GM19035 (cell line): ENCODE results near the gene DDX28.
"Not testable (repeated sequence)": the region's sequence is repeated elsewhere in the genome, so short reads cannot be mapped to it uniquely, and the experiment has no call there.

Experiments
- ATAC-seq: cut with Tn5 transposase; IDR thresholded peaks from one replicate; pipeline ENCODE4 v1.9.1; 2021; ENCODE audit not compliant: unreplicated experiment

Gene DDX28

DNA sequence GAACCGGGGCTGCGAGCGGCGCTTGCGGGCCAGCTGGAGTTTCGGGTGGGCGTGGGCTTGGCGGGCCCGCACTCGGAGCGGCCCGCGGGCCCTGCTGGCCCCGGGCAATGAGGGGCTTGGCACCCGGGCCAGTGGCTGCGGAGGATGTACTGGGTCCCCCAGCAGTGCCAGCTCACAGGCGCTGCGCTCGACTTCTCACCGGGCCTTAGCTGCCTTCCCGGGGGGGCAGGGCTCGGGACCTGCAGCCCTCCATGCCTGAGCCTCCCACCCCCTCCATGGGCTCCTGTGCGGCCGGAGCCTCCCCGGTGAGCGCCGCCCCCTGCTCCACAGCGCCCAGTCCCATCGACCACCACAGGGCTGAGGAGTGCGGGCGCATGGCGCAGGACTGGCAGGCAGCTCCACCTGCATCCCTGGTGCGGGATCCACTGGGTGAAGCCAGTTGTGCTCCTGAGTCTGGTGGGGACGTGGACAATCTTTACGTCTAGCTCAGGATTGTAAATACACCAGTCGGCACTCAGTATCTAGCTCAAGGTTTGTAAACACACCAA, 24.7 kb downstream of the DDX28 start:
- not testable (repeated sequence) for ATAC-seq

DNA sequence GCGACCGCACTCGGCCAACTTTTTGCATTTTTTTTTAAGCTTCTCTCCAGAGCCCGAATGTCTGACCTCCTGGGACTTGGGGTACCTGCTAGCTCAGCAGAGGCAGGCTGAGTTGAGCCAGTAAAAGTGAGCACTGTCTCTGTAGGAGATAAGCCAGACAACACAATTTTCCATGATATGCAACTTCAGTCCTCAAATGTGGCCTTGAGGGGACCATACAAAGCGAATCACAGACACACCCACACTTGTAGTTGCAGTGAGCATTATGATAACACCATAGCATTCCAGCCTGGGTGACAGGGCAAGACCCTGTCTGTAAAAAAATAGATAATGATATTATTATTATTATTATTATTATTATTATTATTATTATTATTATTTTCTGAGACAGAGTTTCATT, 26.4 kb downstream of the DDX28 start:
- no peak for ATAC-seq

DNA sequence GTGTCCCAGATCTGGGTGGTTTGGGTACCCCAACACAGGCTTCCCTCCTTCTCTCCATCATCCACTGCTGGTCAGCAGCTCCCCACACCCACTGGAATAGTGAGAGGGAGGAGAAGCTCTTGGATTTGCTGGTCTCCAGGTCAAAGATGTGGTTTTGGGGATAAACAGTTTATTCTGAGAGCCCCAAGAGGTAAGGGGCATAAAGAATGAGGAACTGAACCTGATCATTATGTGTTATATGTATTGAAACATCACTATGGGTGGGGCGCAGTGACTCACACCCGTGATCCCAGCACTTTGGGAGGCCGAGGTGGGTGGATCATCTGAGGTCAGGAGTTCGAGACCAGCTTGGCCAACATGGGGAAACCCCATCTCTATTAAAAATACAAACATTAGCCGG, 27.6 kb downstream of the DDX28 start:
- ATAC-seq = no peak

DNA sequence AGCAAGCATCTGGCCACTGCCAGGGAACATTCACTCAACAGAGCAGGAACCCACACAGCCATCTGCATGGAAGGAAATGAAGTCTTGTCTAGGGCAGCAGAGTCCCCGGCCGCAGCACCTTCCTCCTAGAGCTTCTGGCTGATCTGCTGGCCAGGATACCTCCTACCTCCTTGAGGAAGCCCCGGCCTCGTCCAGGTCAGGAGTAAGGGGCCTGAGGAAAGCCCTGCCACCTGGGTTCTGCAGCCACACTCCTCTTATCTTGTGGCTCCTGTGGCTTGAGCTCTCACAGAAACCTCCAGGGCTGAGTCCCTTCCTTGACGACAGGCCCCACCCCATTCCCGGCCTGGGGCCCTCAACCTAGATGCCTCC, 29.0 kb downstream of the DDX28 start:
- ATAC-seq = not testable (repeated sequence)

DNA sequence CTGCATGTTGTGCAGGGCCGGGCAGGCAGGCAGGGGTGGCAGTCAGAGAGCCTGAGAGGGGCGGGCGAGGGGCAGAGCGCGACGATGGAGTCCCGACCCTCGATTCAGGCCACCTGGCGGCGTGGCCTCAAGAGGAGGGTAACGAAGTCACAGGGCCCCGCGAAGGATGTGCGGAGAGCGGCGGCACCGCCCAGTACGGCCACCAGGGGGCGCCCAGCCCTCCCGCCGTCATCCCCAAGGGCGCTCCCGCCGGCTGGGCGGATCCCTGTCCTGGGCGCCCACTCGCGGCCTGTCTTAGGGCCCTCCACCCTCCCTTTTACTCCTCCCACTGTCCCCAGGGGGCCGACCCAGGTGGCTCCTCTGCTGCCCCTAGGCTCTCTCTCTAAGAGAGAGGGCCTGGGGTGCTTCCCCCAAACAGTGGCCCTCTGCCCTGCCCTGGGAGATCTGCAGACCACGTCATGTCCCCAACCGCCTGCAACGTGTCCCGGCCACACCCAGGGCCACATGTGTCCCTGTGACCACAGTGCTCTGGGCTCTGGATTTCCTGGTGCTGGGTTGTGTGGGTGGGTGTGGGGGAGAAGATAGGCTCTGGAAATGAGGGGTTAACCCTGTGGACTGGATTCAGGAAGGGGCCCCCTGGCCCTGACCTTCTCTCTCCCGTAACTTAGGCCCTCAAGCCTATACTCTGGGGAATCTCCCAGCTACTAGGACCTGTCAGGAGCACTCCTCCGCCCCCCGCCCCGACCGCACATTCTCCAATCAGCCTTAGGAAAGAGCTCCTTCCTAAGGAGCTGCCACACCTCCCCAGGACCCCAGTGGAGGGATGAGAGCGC, 29.6 kb downstream of the DDX28 start:
- ATAC-seq = peak; percentile 77

DNA sequence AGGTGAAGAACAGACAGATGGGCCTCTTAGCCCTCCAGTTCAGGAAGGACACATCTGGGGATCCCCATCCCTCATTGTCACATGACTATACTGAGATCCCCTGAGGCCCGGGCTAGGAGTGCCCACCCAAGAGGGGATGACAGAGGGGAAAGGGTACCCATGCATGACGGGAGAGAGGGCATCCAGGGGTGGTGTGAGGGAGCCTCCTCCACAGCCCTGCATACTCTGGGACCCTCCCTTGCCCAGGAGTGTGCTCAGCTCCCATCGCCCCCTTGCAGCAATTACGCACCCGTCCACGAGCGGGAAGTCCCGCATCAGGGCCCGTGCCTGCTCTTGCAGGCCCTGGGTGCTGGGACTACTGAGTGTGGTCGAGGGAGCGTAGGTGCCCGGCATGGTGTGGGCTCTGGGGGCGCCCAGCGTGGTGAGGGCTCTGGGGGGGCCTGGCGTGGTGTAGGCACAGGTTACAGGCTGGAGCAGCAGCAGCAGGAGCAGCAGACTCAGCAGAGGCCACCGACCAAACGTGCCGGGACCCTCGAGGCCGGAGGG, 30.3 kb downstream of the DDX28 start:
- ATAC-seq = peak; percentile 20

DNA sequence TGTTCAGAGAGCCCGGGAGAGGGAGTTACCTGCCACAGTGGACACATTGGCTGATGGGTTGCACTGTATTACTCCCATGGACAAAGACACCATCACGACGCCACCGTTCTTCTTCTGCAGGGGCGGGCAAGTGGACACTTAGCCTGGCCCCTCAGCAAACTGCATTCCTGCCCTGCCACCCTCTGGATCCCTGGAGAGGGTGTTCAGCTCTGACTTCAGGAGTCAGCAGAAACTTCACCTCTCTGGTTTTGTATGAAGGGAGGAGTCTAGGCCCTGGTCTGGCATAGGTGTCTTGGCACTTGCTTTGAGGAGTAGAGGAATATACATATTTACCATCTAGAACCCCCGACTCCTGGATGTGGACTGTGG, 33.0 kb downstream of the DDX28 start:
- ATAC-seq = no peak

DNA sequence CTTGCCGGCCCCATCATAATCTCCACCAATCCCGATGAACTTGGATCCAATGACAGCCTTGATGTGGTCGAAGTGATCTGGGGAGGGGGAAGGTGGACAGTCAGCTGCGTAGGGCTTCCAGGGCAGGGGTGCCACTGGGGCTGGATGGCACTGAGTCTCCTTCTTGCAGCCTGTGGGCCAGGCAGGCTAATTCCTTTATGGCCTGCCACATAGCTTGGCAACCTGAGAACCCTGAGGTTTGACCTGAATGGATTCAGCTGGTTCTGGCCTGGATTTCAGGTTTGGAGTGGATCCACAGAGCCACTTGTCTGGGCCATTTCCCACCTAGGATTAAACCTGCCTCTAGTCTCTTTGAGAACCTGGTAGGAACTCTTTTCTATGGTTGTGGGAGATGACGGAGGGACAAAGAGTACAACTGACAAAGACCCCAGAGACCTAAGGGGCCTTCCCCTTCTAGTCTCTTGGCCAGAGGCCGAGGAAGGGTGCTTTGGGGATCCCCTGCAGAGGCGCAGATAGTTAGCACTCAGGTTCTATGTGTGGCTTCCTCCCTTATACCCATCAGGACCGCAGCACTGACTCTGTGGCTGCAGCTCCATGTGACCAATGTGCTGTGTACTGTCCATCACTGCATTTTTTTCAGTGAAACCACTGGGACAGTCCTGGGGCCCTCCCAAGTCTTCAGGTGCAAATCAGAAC, 33.6 kb downstream of the DDX28 start:
- no peak for ATAC-seq

DNA sequence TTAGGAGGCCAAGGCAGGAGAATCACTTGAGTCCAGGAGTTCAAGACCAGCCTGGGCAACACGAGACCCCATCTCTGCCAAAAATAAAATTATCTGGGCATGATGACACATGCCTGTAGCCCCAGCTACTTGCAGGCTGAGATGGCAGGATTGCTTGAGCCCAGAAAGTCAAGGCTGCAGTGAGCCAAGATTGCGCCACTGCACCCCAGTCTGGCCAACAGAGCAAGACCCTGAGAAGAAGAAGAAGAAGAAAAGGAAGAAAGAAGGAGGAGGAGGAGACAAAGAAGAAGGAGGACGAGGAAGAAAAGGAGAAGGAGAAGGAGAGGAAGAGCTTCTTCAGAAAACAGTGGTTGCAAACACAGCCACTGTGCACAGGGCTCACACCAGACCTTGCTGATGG, 34.4 kb downstream of the DDX28 start:
- no peak for ATAC-seq

DNA sequence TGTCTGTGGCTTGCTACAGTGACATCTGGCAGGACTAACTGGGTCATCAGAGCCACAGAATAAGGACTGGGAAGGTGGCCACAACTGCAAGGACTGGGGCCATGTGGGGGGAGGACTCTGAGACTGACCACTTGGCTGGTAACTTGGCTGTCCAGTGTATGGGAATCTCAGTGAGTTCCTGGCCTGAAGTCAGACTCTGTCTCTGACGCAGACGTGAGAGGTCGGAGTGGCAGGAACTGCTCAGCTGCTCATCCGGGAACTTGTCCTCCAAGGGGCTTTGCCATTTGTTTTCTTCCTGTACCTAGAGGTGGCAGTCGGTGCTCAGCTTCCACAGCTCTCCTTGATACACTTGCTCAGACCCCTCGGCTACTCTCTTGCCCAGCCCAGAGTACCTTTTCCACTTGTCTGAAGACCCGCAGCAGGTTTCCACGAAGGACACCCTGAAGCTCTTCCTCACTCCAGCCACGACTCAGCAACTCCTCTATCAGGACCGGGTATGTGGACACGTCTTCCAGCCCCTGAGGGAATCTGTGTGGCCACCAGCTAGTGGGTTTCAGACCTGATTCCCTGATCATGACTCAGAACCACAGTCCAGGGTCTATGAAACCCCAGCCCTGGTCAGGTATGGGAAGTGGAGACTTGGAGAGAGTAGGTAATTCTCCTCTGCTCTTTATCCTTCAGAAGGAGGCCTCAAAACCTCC, 35.4 kb downstream of the DDX28 start:
- no peak for ATAC-seq

DNA sequence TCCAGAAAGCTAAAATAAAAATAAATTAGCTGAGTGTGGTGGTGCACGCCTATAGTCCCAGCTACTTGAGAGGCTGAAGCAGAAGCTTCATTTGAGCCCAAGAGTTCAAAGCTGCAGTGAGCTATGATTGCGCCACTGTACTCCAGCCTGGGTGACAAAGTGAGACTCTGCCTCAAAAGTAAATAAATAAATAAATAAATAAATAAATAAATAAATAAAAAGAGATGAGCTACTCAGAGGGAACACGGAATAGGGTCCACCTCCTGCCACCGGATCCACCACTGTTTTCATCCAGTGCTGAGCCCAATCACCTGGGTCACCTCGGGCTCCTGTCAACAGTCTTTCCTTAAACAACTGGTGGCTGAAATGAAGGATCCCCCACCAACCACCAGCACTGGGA, 36.1 kb downstream of the DDX28 start:
- ATAC-seq = no peak

DNA sequence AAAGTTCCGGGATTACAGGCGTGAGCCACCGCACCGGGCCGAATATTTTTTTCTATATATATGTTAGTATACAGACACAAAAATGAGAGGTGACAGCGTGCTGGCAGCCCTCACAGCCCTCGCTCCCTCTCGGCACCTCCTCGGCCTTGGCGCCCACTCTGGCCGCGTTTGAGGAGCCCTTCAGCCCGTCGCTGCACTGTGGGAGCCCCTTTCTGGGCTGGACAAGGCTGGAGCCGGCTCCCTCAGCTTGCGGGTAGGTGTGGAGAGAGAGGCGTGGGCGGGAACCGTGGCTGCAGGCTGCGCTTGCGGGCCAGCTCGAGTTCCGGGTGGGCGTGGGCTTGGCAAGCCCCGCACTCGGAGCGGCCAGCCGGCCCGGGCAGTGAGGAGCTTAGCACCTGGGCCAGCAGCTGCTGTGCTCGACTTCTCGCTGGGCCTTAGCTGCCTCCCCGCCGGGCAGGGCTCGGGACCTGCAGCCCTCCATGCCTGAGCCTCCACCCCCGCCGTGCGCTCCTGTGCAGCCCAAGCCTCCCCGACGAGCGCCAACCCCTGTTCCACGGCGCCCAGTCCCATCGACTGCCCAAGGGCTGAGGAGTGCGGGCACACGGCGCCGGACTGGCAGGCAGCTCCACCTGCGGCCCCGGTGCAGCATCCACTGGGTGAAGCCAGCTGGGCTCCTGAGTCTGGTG, 40.9 kb downstream of the DDX28 start:
- ATAC-seq = no peak

DNA sequence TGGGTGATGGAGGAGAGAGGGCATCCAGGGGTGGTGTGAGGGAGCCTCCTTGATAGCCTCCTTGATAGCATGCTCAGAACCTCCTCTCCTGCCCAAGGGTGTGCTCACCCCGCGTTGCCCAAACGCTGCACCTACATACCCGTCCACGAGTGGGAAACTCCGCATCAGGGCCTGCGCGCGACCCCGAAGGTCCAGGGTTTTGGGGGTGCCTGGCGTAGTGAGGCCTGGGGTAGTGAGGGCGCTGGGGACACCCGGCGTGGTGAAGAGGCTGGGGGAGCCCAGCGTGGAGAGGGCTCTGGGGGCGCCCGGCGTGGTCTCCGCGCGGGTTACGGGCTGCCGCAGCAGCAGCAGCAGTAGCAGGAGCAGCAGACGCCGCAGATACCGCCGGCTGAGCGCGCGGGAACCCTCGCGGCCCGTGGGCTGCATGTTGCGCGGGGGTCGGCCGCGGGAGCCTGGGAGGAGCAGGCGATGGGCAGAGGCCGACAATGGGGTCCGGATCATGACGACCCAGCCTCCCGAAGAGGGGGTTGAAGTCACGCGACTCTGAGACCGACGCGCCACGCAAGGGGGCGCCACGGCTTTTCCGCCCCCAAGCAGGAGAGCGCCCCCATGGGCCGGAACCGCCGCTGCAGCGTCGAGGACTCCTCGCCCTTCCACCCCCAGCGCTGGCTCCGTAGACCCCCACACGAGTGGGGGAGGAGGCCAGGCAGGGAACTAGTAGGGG, 42.9 kb downstream of the DDX28 start, which contains the start of gene DPEP3:
TSS of gene DPEP3 (minus strand) at position 545 of the 724 bp plus-strand sequence. CDS start at position 426, 119 bp downstream.
- no peak for ATAC-seq

DNA sequence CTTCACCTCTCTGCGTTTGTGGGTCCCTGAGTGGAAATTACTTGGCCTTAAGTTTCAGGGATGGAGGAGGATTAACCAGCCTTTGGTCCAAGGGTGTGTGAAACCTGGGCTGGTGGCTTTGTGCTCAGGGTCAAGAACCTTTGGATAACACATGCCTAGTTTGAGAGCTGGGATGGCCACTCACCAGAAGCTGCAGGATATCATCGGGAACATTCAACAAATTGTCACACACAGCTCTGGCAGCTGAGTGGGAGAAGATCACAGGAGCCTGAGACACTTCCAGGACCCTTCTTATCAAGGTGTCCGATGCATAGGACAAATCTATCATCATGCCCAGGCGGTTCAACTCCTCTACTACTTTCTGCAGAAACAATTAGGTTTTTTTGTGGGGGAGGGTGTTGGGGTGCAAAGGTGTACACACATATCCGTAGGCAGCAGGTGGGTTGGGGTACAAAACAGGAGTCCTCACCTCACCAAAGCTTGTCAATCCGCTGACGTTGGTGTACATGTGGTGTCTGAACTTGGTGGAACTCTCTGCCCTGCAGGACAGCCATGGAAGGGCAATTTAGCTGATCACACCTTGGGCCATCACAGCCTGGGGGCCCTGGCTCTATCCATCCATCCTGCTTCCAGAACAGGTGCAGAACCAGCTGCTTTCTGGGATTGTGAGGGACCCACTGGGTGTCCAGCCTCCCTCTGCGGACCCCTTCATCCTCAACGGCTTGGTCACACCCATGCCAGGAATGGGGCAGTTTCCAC, 45.4 kb downstream of the DDX28 start:
- ATAC-seq = no peak

DNA sequence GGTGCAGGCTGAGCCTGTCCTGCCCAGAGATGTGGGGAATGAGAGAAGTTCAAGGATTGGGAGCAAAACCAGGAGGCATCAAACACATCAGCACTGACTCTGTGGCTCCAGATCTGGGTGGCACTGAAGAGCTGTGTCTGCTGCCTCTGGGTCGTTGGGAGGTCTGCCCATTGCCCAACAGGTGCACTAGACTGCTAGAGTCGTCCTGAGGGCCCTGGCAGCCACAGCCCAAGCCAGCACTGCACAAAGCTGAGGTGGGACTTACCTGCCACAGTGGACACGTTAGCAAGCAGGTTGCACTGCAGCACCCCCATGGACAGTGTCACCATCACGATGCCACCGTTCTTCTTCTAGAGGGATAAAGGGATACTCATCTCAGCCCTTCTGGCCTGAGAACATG, 46.0 kb downstream of the DDX28 start:
- ATAC-seq = no peak

DNA sequence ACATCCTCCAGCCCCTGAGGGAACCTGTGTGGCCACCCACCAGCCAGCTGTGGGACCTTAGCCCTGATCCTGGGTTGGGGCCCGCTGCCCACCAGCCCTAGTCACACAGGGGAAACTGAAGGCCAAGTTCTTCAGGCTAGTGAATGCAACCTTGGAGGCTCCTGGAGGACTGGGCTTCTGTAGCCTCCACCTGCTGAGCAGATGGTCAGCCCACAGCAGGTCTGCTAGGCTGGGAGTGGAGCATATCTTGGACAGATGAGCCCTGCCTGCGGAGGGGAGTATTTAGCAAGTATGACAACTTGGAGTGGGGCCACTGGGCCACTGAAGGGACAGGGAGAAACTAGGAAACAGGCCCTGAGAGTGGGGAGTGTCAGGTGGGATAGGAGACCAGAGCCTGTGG, 46.8 kb downstream of the DDX28 start:
- ATAC-seq = no peak

DNA sequence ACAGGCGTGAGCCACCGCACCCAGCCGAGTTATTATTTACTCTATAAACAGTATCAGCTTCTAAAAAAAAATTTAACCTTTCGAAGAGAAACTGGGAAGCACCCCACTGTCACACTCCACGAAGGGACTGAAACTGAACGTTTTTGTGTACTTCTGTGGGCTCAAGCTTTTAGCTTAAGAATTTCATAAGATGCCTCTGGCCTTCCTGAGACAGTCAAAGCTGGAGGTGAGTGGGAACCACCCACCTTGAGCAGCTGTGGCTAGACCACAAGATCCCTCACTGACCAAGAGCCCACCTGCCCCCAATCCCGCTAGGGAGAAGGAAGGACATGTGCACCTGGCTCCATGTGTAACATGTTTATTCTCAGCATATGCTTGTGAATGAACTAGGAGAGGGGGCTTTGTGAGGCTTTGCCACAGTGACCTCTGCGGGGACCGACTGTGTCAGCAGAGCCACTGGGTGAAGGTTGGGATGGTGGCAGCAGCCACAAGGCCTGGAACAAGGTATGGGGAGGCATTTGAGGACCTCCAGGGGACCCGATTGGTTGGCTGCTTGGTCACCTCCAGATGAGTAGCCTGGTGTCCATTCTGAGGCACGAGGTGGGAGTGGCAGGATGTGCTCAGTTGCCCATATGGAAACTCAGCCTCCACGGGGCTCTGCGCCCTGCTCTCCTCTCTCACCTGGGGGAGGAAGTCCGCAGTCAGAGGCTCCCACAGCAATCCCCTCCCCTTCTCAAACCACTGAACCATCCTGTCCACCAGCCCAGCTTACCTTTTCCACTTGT, 47.5 kb downstream of the DDX28 start:
- ATAC-seq = no peak

DNA sequence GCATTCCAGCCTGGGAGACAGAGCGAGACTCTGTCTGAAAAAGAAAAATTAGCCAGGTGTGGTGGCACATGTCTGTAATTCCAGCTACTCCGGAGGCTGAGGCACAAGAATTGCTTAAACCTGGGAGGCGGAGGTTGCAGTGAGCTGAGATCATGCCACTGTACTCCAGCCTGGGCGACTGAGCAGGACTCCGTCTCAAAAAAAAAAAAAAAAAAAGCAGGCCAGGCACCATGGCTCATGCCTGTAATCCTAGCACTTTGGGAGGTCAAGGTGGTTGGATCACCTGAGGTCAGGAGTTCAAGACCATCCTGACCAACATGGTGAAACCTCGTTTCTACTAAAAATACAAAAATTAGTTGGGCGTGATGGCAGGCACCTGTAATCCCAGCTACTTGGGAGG, 50.7 kb downstream of the DDX28 start:
- not testable (repeated sequence) for ATAC-seq

DNA sequence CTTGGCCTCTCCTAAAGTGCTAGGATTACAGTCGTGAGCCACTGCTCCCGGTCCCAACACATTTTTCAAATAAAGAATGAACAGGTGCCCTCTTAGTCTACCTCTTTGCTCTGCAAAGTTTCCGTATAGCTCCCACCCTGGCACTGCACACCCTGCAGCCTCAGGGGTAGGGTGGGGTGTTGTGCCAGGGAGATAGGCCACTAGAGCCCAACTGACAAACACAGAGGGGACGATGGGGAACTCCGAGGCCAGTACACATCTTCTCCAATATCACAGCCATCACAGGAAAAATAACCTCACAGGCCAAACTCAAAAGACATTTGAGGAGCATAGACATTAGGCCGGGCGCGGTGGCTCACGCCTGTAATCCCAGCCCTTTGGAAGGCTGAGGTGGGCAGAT, 51.9 kb downstream of the DDX28 start:
- ATAC-seq = no peak
